DOHH2 (cell line): ENCODE measurements around the gene OXSR1.

ENCODE experiments used
- H3F3A ChIP-seq: fragments of 200-600 bp; sonication (generic), shearing (Covaris generic); 2 replicates; pipeline ENCODE4 v1.6.0; 2016; ENCODE audit warnings: antibody characterized with exemption, mild to moderate bottlenecking; ENCODE audit not compliant: control insufficient read depth, insufficient read depth
- H3K27ac ChIP-seq: fragments of 200-600 bp; sonication (generic); 2 replicates; pipeline ENCODE4 v1.5.1; 2014; ENCODE audit warnings: low read depth, mild to moderate bottlenecking, low read length, moderate library complexity
- H3K27me3 ChIP-seq: fragments of 200-600 bp; sonication (generic); 2 replicates; pipeline ENCODE4 v1.6.1; 2014; ENCODE audit warnings: mild to moderate bottlenecking, low read length, mixed read lengths; ENCODE audit not compliant: control insufficient read depth
- H3K36me3 ChIP-seq: fragments of 200-600 bp; sonication (generic); 2 replicates; pipeline ENCODE4 v1.6.1; 2014; ENCODE audit warnings: mild to moderate bottlenecking, low read length, moderate library complexity, mixed read lengths; ENCODE audit not compliant: control insufficient read depth
- H3K4me1 ChIP-seq: fragments of 200-600 bp; sonication (generic); 2 replicates; pipeline ENCODE4 v1.6.1; 2014; ENCODE audit warnings: mild to moderate bottlenecking, low read length, mixed read lengths; ENCODE audit not compliant: control insufficient read depth
- H3K4me2 ChIP-seq: fragments of 200-600 bp; sonication (generic); 2 replicates; pipeline ENCODE4 v1.6.0; 2014; ENCODE audit warnings: mild to moderate bottlenecking, low read length, moderate library complexity
- H3K4me3 ChIP-seq: fragments of 200-600 bp; sonication (generic); 2 replicates; pipeline ENCODE4 v1.5.1; 2014; ENCODE audit warnings: mild to moderate bottlenecking, low read length, mixed read lengths
- H3K79me2 ChIP-seq: fragments of 200-600 bp; sonication (generic); 2 replicates; pipeline ENCODE4 v1.6.1; 2014; ENCODE audit warnings: mild to moderate bottlenecking, low read length, mixed read lengths; ENCODE audit not compliant: control insufficient read depth
- H3K9me2 ChIP-seq: fragments of 200-600 bp; sonication (generic); replicated peaks from 2 replicates; pipeline ENCODE4 v1.6.1; 2014; ENCODE audit warnings: mild to moderate bottlenecking, low read length, mixed read lengths; ENCODE audit not compliant: control insufficient read depth
- H3K9me3 ChIP-seq: fragments of 200-600 bp; sonication (generic); 2 replicates; pipeline ENCODE4 v1.6.1; 2014; ENCODE audit warnings: antibody characterized with exemption, low read length, mixed read lengths; ENCODE audit not compliant: control insufficient read depth, insufficient read depth
- H4K20me1 ChIP-seq: fragments of 200-600 bp; sonication (generic); 2 replicates; pipeline ENCODE4 v1.6.0; 2014; ENCODE audit warnings: low read depth, mild to moderate bottlenecking, antibody characterized with exemption, low read length, moderate library complexity; ENCODE audit not compliant: control insufficient read depth, insufficient read depth
- CTCF ChIP-seq: fragments of 200-600 bp; sonication (generic); IDR thresholded peaks from one replicate; pipeline ENCODE4 v1.5.1; 2014; ENCODE audit warnings: antibody characterized with exemption, mild to moderate bottlenecking, low read depth, low read length; ENCODE audit not compliant: poor library complexity, severe bottlenecking
- EZH2phosphoT487 ChIP-seq: fragments of 200-600 bp; sonication (generic); IDR thresholded peaks from 2 replicates; pipeline ENCODE4 v1.6.1; 2017; ENCODE audit warnings: borderline replicate concordance, mild to moderate bottlenecking, antibody characterized with exemption, low read length, moderate library complexity, mixed read lengths

The OXSR1 gene

GRCh38 chr3:38127611-38128302 is 37.6 kb upstream of the OXSR1 start:
- no peaks in the 10 kb centered on the region for H3K9me2 ChIP-seq
- no peak overlapping the region for H3K27ac ChIP-seq
- TF ChIP-seq EZH2phosphoT487 (no peak), CTCF (no peak)
- H3K9me3 ChIP-seq, result no peaks in the 10 kb centered on the region
- H3K79me2 ChIP-seq, result no peaks in the 10 kb centered on the region
- no peaks in the 10 kb centered on the region for H3K27me3 ChIP-seq
- H3F3A ChIP-seq, result peaks cover 3% of the 10 kb centered on the region
- peaks cover 82% of the 10 kb centered on the region for H3K36me3 ChIP-seq
- no peak overlapping the region for H3K4me2 ChIP-seq
- H3K4me3 ChIP-seq, result no peak overlapping the region
- no peaks in the 10 kb centered on the region for H3K4me1 ChIP-seq
- H4K20me1 ChIP-seq, result no peaks in the 10 kb centered on the region; the same call in 1 of the 2 replicates

GRCh38 chr3:38128303-38128655 is 37.1 kb upstream of the OXSR1 start:
- H3K4me1 ChIP-seq, result no peaks in the 10 kb centered on the region
- no peaks in the 10 kb centered on the region for H3K9me2 ChIP-seq
- no peak overlapping the region for H3K4me3 ChIP-seq
- H3K9me3 ChIP-seq, result no peaks in the 10 kb centered on the region
- TF ChIP-seq CTCF (no peak), EZH2phosphoT487 (no peak)
- no peaks in the 10 kb centered on the region for H3K27me3 ChIP-seq
- peaks cover 82% of the 10 kb centered on the region for H3K36me3 ChIP-seq
- no peaks in the 10 kb centered on the region for H3K79me2 ChIP-seq
- peaks cover 3% of the 10 kb centered on the region for H3F3A ChIP-seq
- H3K27ac ChIP-seq, result no peak overlapping the region
- H4K20me1 ChIP-seq, result no peaks in the 10 kb centered on the region; the same call in 1 of the 2 replicates
- no peak overlapping the region for H3K4me2 ChIP-seq

- H3K36me3 ChIP-seq, result peaks cover 89% of the 10 kb centered on the region
- TF ChIP-seq EZH2phosphoT487, result no peak
- TF ChIP-seq CTCF, result no peak
- no peaks in the 10 kb centered on the region for H3K4me1 ChIP-seq
- no peak overlapping the region for H3K4me3 ChIP-seq
- no peaks in the 10 kb centered on the region for H3K79me2 ChIP-seq
- H3F3A ChIP-seq, result peaks cover 3% of the 10 kb centered on the region
- no peaks in the 10 kb centered on the region for H3K9me3 ChIP-seq
- no peaks in the 10 kb centered on the region; the same call in 1 of the 2 replicates for H4K20me1 ChIP-seq
- H3K27ac ChIP-seq, result no peak overlapping the region
- no peaks in the 10 kb centered on the region for H3K9me2 ChIP-seq
- no peaks in the 10 kb centered on the region for H3K27me3 ChIP-seq
- H3K4me2 ChIP-seq, result no peak overlapping the region
Measured at GRCh38 chr3:38129058-38129457, 36.3 kb upstream of the OXSR1 start.
